Glomerular endothelial cell (primary cell): ENCODE data around the gene SLC38A8. TPM values are rescaled to one million over a fixed set of nuclear protein-coding genes. Genes with fewer than 3 reads are reported as not detected.

Source experiments
- DNase-seq: peaks from one replicate; pipeline ENCODE4 v3.0.0-alpha.2; 2011; ENCODE audit warnings: low read depth, low spot score; ENCODE audit errors: extremely low read depth
- total RNA-seq: library from RNA; depleted of rRNA; stranded (reverse); fragments of >200 nt; gene quantifications from 2 replicates; pipeline ENCODE4 v1.2.3, GENCODE V29; 2015

SLC38A8 gene
- total RNA-seq, 1 donor from 2014 or later = not detected

DNA sequence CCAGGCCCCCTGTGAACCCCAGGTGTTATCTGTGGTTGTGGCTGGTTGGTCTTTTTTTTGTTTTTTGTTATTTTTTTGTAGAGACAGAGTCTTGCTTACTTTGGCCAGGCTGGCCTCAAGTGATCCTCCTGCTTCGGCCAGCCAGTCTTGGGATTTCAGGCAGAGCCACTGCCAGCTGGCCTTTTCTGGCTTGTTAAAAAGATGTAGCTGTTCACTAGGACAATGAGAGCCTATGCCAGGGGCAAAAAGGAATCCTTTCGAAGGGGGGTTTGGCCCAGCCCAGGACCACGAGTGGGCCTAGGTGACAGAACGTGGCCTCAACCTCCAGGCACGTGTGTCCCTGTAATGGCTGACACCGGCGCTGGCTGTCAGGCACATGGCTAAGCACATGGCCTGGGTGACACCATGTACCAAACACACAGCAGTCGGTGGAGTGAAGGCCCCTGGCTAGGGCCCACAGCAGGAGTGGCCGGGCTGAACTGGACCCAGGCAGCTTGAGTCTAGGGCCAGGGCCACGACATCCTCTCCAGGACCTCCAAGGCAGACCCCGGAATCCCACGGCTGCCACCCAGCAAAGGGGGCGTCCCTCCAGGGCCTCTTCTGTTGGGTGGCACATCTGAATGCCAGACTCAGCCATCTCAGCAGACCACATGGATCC, 6.9 kb upstream of the SLC38A8 start:
- no peak for DNase-seq

DNA sequence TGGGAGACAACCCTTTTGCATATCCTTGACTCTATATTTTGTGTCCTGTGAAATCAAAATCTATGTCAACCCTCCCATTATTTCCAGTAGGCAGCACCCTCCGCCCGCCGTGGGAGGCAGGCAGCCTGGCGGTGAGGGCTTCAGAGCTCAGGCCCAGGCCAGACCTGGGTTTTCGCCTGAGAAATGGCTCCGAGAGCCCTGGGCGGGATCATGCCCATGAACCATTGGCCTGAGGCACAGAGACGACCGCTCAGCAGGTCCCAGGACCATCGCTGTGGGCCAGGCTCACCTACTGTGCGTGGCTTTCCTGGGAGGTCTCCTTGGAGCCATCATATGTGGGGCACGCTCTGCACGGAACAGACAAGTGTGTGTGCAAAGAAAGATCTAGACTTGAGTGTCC, 6.3 kb upstream of the SLC38A8 start:
- DNase-seq = no peak

DNA sequence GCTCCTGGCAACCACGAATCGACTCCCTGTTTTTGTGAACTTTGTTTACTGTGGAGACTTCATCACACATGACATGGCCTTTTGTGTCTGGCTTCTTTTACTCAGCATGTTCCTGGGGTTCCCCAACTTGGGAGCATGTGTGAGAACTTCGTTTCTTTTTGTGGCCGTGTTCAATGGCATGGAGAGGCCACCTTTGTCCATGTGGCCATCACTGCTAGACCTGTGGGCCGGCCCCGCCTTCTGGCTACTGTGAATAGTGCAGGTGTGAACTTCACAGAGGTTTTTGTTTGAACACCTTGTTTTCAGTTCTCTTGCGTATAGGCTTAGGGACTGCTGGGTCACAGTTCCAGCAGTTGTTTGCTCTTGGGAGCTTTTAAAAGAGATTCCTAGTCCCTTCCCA, 5.7 kb upstream of the SLC38A8 start:
- no peak for DNase-seq

GRCh38 chr16:84047626-84048025, 5.0 kb upstream of the SLC38A8 start:
- no peak for DNase-seq

DNA sequence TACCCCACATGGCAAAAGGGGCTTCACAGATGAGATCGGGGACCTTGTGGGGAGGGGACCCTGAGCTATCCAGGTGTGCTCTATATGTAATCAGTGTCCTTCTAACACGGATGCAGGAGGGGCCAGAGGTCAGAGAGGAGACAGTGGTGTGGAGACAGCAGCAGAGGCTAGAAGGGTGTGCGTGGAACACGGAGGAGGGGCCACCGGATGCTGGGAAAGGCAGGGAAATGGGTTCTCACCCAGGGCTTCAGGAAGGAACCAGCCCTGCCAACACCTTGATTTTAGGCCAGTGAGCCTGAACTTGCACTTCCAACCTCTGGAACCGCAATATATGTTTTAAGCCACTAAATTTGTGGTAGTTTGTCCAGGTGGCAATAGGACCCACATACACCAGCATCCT, 4.6 kb upstream of the SLC38A8 start:
- DNase-seq = no peak

GRCh38 chr16:84045818-84046470, 3.3 kb upstream of the SLC38A8 start:
- DNase-seq = no peak

DNA sequence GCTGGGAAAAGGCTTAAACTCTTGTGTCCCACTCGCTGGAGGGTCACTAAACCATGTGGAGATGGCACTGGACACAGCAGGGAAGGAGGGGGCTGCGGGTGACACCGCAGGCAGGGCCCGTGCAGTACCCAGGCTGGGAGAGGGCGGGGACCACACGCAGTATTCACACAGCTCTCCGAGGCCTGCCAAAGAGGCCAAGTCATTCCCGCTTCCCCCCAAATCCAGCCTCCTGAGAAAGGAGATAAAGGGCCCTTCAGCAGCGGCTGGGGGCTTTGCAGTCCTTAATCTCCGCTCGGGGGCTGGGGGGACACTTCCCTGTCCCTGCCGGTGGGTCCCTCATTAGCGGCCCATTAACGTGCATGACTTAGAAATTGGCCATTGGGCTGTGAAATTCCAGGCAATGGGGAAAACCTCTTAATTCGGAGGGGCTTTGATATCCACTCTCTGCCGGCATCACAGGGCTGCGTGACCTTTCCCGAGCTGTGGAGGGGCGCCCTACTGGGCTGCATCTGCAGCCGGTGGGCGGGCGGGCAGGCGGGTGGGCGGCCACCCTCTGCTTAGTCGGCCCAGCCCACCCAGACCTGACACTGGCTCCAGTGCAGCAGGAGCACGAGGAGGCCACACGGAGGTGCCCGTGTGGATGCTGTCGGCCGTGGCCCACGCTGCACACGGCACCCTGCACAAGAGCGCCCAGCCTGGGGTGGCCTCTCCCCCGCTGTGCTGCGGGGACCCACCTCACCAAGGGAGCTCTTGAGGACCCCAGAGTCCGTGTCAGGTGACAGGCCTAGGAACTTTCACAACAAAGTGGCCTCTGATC, 2.6 kb upstream of the SLC38A8 start:
- DNase-seq = no peak

- DNase-seq = no peak
These were observed 1.5 kb upstream of the SLC38A8 start for GRCh38 chr16:84044118-84044488.

DNA sequence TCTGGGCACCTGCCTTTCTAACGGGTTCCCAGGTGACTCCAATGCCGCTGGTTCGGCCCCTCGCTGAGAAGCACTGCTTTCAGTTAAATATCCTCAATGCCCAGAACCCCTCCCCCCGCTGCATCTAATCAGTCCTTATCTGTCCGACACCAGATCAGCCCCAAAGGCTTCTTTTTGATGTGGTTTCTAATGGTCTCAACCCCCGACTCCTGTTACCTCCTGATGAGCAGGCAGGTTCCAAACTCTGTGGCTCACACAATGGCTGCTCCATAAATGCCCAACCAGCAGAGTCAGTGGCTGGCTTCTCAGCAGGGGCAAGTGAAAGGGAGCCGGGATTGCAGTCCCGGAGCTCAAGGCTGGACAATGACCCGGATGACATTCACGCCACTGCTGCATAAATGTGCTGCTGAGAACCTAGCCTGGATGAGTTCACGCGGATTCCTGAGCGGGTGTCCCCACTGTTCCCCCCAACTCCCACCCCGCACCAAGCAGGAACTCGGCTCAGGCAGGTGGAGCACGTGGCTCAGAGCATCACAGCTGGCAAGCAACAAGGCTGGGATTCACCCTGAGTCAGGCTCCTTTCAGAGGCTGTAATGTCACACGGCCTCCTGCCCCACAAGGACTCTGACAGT, 1.0 kb upstream of the SLC38A8 start:
- no peak for DNase-seq

- DNase-seq = no peak
These were observed 387 bp upstream of the SLC38A8 start for GRCh38 chr16:84042879-84043485.

DNA sequence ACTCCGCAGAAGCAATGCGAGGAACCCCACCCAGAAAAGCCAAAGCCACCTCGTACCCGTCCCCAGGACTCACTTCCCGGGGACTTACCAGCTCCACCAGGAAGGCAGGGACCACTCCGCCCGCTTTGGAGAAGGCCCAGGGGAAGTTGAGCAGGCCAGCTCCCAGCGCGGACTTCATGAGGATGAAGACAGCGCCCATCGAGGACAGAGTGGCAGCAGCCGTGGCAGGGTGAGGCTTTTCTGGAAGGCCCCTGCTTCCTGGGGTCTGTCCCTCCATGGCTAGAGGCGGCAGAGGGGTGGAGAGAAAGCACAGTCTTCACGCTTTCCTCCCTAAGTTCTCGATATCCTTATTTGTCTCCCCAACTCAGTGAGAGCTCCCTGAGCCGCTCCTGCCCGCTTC, 714 bp downstream of the SLC38A8 start:
- DNase-seq = no peak

DNA sequence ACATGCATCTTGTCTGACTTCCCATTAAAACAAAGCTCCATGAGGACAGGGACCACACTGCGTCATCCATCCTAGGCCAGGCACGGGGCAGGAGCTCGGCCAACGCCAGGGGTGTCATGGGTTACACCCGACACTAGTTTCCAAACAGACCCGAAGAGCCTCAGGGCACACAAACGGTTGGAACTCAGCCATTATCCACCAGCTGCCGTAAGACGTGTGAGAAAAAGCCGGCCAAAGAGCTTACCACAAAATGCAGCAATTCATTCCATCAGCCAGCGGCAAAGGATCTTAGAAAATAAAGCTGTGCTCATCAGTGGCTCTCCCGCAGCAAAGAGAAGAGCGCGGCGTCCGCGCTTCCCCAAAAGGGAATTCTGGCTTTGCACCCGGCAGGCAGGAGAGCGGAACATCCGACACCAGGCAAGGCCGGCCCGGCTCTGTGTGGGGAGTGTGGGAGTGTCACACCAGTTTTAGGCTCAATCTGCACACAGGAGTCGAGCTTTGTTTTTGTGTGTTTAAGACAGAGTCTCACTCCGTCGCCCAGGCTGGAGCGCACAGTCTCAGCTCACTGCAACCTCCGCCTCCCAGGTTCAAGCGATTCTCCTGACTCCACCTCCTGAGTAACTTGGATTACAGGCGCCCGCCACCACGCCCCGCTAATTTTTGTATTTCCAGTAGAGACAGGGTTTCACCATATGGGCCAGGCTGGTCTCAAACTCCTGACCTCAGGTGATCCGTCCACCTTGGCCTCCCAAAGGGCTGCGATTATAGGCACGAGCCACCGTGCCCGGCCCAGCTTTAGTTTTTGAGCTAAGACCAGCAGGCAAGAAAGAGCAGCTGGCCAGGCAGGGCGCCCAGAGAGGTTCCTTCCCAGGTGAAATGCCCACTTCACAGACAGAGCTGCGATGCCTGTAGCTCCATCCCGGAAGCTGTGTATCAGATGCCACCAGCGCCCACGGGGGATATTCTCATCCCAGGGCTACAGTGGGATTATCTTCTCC, 1.5 kb downstream of the SLC38A8 start:
- no peak for DNase-seq

GRCh38 chr16:84040226-84040822, 2.3 kb downstream of the SLC38A8 start:
- no peak for DNase-seq

- DNase-seq = no peak
These were observed 2.9 kb downstream of the SLC38A8 start for GRCh38 chr16:84039696-84040095.

GRCh38 chr16:84038469-84038868, 4.1 kb downstream of the SLC38A8 start:
- DNase-seq = no peak

DNA sequence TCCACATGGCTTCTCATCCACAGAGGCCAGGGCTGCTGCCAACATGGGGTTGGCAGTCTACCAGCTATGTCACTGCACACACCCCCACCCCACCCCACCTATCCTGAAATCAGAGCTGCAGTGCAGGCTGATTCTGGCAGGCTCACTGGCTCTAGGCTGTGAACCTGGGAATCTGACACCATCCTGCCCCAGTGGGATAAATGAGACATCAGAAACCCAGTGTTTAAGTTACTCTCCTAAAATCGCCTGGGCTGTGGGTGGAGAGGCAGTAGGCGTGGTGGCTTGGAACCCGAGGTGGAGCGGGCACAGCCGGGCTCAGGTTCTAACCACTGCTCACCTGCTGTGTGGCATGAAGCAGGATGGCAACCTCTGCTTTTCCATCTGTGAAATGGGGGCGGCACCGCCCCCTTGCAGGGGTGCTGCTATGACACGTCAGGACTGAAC, 5.6 kb downstream of the SLC38A8 start:
- no peak for DNase-seq

GRCh38 chr16:84036131-84036530, 6.5 kb downstream of the SLC38A8 start:
- DNase-seq = no peak

- no peak for DNase-seq
These were observed 8.1 kb downstream of the SLC38A8 start for GRCh38 chr16:84034516-84034915.
